ENCODE results near the gene SRSF10.
"Not testable (repeated sequence)": the region's sequence is repeated elsewhere in the genome, so short reads cannot be mapped to it uniquely, and the experiment has no call there.

Gene SRSF10

GRCh38 chr1:24020025-24020424, 39.9 kb upstream of the SRSF10 start (continued):
- TF ChIP-seq, protein P1, sequence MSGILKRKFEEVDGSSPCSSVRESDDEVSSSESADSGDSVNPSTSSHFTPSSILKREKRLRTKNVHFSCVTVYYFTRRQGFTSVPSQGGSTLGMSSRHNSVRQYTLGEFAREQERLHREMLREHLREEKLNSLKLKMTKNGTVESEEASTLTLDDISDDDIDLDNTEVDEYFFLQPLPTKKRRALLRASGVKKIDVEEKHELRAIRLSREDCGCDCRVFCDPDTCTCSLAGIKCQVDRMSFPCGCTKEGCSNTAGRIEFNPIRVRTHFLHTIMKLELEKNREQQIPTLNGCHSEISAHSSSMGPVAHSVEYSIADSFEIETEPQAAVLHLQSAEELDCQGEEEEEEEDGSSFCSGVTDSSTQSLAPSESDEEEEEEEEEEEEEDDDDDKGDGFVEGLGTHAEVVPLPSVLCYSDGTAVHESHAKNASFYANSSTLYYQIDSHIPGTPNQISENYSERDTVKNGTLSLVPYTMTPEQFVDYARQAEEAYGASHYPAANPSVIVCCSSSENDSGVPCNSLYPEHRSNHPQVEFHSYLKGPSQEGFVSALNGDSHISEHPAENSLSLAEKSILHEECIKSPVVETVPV (CRISPR knock-in tag; IDR thresholded peaks at IDR 0.05): no peak
- TF ChIP-seq TSHZ2 (CRISPR knock-in tag; IDR thresholded peaks at IDR 0.05): no peak
- TF ChIP-seq ZNF565 (CRISPR knock-in tag; conservative IDR thresholded peaks at IDR 0.05; ENCODE audit: low read depth): no peak
- TF ChIP-seq OSR1 (CRISPR knock-in tag; IDR thresholded peaks at IDR 0.05): no peak
- no peak for TF ChIP-seq ARNTL (CRISPR knock-in tag; IDR thresholded peaks at IDR 0.05; ENCODE audit: borderline replicate concordance, low read depth)
- no peak for TF ChIP-seq ZNF8 (CRISPR knock-in tag; IDR thresholded peaks at IDR 0.05)
- TF ChIP-seq GLIS3 (CRISPR knock-in tag; IDR thresholded peaks at IDR 0.05): no peak
- TF ChIP-seq RARB (CRISPR knock-in tag; IDR thresholded peaks at IDR 0.05): no peak

DNA sequence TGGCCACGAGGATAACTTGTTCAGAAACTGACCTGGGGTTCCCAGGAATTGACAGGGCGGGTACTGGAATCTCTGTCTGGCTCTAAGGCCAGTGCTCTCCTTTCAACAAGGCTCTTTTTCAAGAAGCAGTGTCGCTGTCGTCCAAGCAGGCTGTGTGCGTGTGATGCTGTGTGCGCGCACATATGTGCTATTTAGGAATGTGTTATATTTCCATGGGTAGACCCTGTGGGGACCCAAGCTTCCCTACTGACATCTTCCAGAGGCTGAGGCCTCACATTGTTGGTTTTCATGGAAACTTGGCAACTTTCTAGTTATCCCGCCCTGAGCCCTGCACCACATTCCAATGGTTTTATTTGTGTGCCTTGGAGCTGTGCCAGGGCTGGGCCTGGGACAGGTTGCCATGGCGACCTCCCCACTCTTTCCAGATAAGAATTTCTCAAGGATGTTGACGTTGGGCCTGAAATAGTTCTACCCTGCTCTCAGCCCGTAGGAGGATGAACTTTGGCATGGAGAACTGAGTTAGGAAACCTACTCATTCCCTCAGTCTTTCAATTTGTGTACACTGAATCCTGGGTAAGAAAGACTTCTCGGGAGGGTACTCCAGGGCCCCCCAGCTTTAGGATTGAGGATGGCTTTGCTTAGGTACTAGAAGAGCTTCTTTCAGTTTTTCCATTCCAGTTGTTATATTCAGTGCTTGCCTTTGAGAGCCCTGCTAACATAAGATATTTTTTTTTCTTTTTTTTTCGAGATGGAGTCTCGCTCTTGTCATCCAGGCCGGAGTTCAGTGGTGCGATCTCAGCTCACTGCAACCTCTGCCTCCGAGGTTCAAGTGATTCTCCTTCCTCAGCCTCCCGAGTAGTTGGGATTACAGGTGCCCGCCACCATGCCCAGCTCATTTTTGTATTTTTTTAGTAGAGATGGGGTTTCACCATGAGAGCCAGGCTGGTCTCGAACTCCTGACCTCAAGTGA, 38.8 kb upstream of the SRSF10 start:
- TF ChIP-seq RARB (CRISPR knock-in tag; IDR thresholded peaks at IDR 0.05) (no peak), PATZ1 (CRISPR knock-in tag; IDR thresholded peaks at IDR 0.05; ENCODE audit: borderline replicate concordance) (peak; percentile 43; the same call in 1 of the 2 replicates), ISL1 (CRISPR knock-in tag; IDR thresholded peaks at IDR 0.05) (0 out of 2 replicates have a peak, but pooled peaks have one; percentile 14), SNAI2 (CRISPR knock-in tag; IDR thresholded peaks at IDR 0.05) (0 out of 2 replicates have a peak, but pooled peaks have one; percentile 16)
- ATAC-seq: peak; percentile 81

DNA sequence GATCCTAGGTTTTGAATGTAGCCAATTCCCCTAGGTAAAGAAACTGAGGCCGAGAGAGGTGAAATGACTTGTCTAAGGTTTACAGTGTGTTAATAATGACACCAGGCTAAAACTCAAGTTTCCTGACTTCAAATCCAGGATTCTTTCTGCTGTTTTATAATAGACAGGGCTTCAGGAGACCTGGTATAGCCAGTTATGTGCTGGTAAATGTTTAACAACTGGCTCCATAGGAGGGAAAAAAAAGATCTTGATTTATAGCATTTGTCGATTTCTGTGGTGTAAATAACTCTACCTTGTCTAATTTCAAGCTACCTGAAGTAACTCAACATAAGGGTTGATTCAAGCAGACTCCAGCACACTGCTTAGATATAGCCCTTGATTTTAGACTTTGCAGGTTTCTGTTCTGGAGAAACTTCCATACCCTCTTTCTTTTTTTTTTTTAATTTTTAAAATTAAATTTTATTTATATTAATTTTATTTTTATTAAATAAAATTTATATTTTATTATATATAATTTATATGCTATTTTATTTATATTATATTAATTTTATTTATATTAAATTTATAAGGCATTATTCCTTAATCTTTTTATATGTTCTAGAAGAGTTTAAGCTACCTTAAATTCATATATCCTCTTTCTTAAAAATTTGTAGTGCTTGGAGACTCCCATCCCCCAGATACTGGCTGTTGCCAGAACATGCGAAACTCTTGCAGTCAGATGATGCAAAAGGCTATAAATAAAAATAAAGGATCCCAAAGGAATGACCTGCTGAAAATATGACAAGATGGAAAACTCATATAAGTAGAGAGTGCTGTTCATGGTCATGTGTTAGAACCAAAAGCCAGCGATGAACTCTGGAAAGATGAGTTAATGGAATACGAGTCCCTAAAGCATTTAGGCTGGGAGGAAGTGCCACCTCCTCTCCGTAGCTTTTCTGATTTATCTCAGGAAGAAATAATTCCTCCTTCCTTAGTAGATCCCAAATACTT, 35.4 kb upstream of the SRSF10 start:
- peak; percentile 16 for ATAC-seq
- no peak for TF ChIP-seq ESRRG (CRISPR knock-in tag; IDR thresholded peaks at IDR 0.05)
- peak; percentile 52 for TF ChIP-seq ISL1 (CRISPR knock-in tag; IDR thresholded peaks at IDR 0.05)

DNA sequence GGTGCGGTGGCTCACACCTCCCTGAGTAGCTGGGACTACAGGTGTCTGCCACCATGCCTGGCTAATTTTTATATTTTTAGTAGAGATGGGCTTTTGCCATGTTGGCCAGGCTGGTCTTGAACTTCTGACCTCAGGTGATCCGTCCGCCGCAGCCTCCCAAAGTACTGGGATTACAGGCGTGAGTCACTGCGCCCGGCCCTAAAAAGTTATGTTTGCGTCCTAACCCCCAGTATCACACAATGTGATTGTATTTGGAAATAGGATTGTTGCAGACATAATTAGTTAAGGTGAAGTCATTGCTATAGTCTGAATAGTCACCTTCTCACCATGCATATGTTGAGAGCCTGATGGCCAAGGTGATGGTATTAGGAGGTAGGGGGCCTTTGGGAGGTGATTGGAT, 32.8 kb upstream of the SRSF10 start:
- ATAC-seq: not testable (repeated sequence)

- TF ChIP-seq ZC3H10 (CRISPR knock-in tag; IDR thresholded peaks at IDR 0.05): no peak
- no peak for ATAC-seq
Observed at GRCh38 chr1:24010650-24011049, 30.5 kb upstream of the SRSF10 start.

GRCh38 chr1:24009406-24009805, 29.3 kb upstream of the SRSF10 start:
- TF ChIP-seq ISL1 (CRISPR knock-in tag; IDR thresholded peaks at IDR 0.05) (peak; percentile 62), CREB5 (CRISPR knock-in tag; IDR thresholded peaks at IDR 0.05; ENCODE audit: low read depth) (no peak)
- ATAC-seq: peak; percentile 98
